C4-2B (cell line): ENCODE measurements around the gene ELFN1.

Experiments
- CTCF ChIP-seq: fragments of 450-650 bp; conservative IDR thresholded peaks from 2 replicates; pipeline ENCODE4 v1.5.1; 2017; ENCODE audit warnings: mild to moderate bottlenecking
- ZFX ChIP-seq: fragments of 450-650 bp; IDR thresholded peaks from 2 replicates; pipeline ENCODE4 v1.6.1; 2017

- TF ChIP-seq CTCF: no peak
- TF ChIP-seq ZFX: no peak
Measured at GRCh38 chr7:1669064-1669951, 769 bp upstream of the ELFN1 start.
